Upper lobe of right lung (tissue), 1 donor: ENCODE measurements around the gene ARL4A. TPM values are rescaled to one million over a fixed set of nuclear protein-coding genes. Genes with fewer than 3 reads are reported as not detected.

ENCODE experiments used
- ATAC-seq: fragments of 200-7000 bp; cut with Tn5 transposase; one replicate; pipeline ENCODE4 v1.9.1; 2020; ENCODE audit warnings: mild to moderate bottlenecking, moderate library complexity
- DNase-seq: peaks from one replicate; pipeline ENCODE4 v3.0.0-alpha.2; 2020
- H3K27ac ChIP-seq: fragments of 200-600 bp; one replicate; pipeline ENCODE4 v1.8.0; 2022
- H3K27me3 ChIP-seq: fragments of 200-600 bp; one replicate; pipeline ENCODE4 v1.8.0; 2022; ENCODE audit warnings: mild to moderate bottlenecking
- H3K36me3 ChIP-seq: fragments of 200-600 bp; one replicate; pipeline ENCODE4 v1.8.0; 2022
- H3K4me1 ChIP-seq: fragments of 200-600 bp; one replicate; pipeline ENCODE4 v1.8.0; 2022
- H3K4me3 ChIP-seq: fragments of 200-600 bp; one replicate; pipeline ENCODE4 v1.8.0; 2022; ENCODE audit warnings: mild to moderate bottlenecking
- H3K9me3 ChIP-seq: fragments of 200-600 bp; one replicate; pipeline ENCODE4 v1.8.0; 2022
- intact Hi-C: fragments of 100-400 bp; cut with DNase I; formaldehyde crosslinking; loops from one replicate; pipeline ENCODE4 v1.11.0; 2022
- total RNA-seq: library from RNA; stranded (reverse); fragmentation: NEBNext Ultra II Directional; extraction: Animal tissue kit (Norgen Biotek cat#: 25700); gene quantifications from one replicate; pipeline ENCODE4 v1.2.1, GENCODE V29; 2021
- TF ChIP-seq, protein P1 (sequence below): fragments of 200-600 bp; IDR thresholded peaks from one replicate; pipeline ENCODE4 v1.8.0; 2022; ENCODE audit warnings: antibody characterized with exemption
- donor health status: DM: no; HTN: yes; CAD: no; lungs with severe emphysema.

Gene ARL4A
- total RNA-seq, 1 donor from 2014 or later = 35.6 TPM

- Histone ChIP-seq H3K4me3 (no peak overlapping the region), H3K27me3 (no peaks in the 10 kb centered on the region), H3K36me3 (no peaks in the 10 kb centered on the region), H3K4me1 (no peaks in the 10 kb centered on the region), H3K9me3 (no peaks in the 10 kb centered on the region), H3K27ac (no peak overlapping the region)
- DNase-seq (no peak), ATAC-seq (no peak)
- intact Hi-C loops = no loop called here
- TF ChIP-seq, protein P1, sequence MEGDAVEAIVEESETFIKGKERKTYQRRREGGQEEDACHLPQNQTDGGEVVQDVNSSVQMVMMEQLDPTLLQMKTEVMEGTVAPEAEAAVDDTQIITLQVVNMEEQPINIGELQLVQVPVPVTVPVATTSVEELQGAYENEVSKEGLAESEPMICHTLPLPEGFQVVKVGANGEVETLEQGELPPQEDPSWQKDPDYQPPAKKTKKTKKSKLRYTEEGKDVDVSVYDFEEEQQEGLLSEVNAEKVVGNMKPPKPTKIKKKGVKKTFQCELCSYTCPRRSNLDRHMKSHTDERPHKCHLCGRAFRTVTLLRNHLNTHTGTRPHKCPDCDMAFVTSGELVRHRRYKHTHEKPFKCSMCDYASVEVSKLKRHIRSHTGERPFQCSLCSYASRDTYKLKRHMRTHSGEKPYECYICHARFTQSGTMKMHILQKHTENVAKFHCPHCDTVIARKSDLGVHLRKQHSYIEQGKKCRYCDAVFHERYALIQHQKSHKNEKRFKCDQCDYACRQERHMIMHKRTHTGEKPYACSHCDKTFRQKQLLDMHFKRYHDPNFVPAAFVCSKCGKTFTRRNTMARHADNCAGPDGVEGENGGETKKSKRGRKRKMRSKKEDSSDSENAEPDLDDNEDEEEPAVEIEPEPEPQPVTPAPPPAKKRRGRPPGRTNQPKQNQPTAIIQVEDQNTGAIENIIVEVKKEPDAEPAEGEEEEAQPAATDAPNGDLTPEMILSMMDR = no peak
Measured at GRCh38 chr7:12699299-12699698, 11.9 kb downstream of the ARL4A start.

GRCh38 chr7:12701433-12701832 is 14.0 kb downstream of the ARL4A start:
- no peak for ATAC-seq
- no peaks in the 10 kb centered on the region for H3K4me1 ChIP-seq
- no peaks in the 10 kb centered on the region for H3K36me3 ChIP-seq

DNA sequence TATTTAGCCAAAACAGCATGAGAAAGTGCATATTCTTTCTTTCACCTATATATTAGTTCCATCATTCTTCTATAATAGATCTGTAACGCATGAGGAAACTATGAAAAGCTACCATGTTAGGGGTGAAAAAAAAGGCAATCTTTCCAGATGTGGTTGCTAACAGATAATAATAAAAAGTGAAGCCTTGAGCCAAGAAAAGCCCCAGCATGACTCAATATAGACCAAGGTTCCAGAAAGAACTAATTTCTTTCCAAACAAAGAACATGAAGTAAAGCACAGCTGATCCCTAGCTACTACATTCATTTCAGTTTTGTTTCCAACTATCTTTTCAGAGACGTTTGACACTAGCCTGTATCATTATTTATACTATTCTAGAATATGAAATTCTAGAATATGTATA is 16.4 kb downstream of the ARL4A start:
- Histone ChIP-seq H3K27ac (no peak overlapping the region), H3K4me1 (no peaks in the 10 kb centered on the region), H3K4me3 (no peak overlapping the region), H3K27me3 (no peaks in the 10 kb centered on the region), H3K36me3 (no peaks in the 10 kb centered on the region), H3K9me3 (no peaks in the 10 kb centered on the region)
- intact Hi-C loops = no loop called here
- DNase-seq = no peak
- TF ChIP-seq, protein P1 = no peak
- ATAC-seq = no peak

More at GRCh38 chr7:12701433-12701832, 14.0 kb downstream of the ARL4A start:
- no peak for DNase-seq
- Histone ChIP-seq H3K4me3 (no peak overlapping the region), H3K27ac (no peak overlapping the region), H3K9me3 (no peaks in the 10 kb centered on the region), H3K27me3 (no peaks in the 10 kb centered on the region)
- TF ChIP-seq, protein P1 = no peak
- intact Hi-C loops = no loop called here

DNA sequence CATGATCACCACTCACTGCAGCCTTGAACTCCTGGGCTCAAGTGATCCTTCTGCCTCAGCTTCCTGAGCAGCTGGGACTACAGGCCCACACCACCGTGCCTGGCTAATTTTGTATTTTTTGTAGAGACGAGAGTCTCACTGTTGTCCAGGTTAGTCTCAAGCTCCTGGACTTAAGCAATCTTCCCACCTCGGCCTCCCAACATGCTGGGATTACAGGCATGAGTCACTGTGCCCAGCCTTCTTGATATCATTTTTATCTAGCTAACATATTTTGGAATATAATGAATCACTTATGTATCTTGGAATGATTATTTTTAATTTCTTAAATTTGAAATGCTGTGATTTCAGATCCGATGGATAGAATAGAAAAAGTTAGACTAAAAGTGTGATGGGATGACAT is 18.4 kb downstream of the ARL4A start:
- no peak overlapping the region for H3K4me3 ChIP-seq
- DNase-seq (no peak), ATAC-seq (no peak)
- no peaks in the 10 kb centered on the region for H3K9me3 ChIP-seq
- intact Hi-C loops = no loop called here
- TF ChIP-seq, protein P1 = no peak
- H3K4me1 ChIP-seq = no peaks in the 10 kb centered on the region
- H3K36me3 ChIP-seq = no peaks in the 10 kb centered on the region
- H3K27me3 ChIP-seq = no peaks in the 10 kb centered on the region
- no peak overlapping the region for H3K27ac ChIP-seq

- ATAC-seq = peak; percentile 70
Measured at GRCh38 chr7:12706900-12707536, 19.6 kb downstream of the ARL4A start.

More at GRCh38 chr7:12706900-12707536, 19.6 kb downstream of the ARL4A start:
- intact Hi-C loops = no loop called here
- Histone ChIP-seq H3K36me3 (no peaks in the 10 kb centered on the region), H3K4me3 (no peak overlapping the region), H3K4me1 (no peaks in the 10 kb centered on the region), H3K27me3 (no peaks in the 10 kb centered on the region), H3K9me3 (no peaks in the 10 kb centered on the region), H3K27ac (no peak overlapping the region)
- no peak for DNase-seq
- TF ChIP-seq, protein P1 = no peak
